ENCODE results near the gene SPOCK1. TPM values are rescaled to one million over a fixed set of nuclear protein-coding genes. Genes with fewer than 3 reads are reported as not detected.

SPOCK1 gene
- total and polyA plus RNA-seq, 2 of the 4 experiments (the other 2 are of a cell fraction) = 5.0 to 20.3 TPM

DNA sequence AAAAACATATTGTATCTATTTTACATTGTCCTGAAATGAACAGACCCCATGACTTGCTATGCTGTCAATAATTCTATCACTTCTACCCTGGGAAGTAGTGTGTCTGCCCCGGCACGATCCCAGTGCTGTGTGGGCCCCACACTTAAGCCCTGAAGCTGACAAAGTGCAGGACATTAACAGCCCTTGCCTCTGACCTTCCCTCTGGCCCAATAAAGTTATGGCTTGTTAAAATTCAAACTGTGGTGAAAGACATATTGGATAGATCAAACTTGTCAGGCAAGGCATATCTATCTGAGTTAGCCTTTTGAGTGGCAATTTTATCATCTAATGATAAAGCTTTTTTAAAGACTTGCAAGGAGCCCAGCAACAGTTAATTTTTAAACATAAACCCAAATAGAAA is 229.2 kb downstream of the SPOCK1 start:
- Histone ChIP-seq H3K23ac (ENCODE audit: low read depth, low read length) (no peak overlapping the region), H3K4me1 (ENCODE audit: control insufficient read depth, insufficient read depth, low read length) (no peaks in the 10 kb centered on the region), H3K27me3 (ENCODE audit: control insufficient read depth, insufficient read depth, low read length) (no peaks in the 10 kb centered on the region), H3K79me1 (ENCODE audit: low read depth in 1 of 2, low read length in 2 of 2) (no peaks in the 10 kb centered on the region), H3K36me3 (ENCODE audit: control insufficient read depth, insufficient read depth, low read length) (no peaks in the 10 kb centered on the region), H4K8ac (ENCODE audit: low read depth in 2 of 2, low read length in 2 of 2) (no peak overlapping the region), H3K9ac (ENCODE audit: low read depth, low read length) (no peak overlapping the region), H2BK15ac (ENCODE audit: low read depth, low read length) (no peak overlapping the region), H3K27ac (ENCODE audit: insufficient read depth, low read length) (no peak overlapping the region), H4K91ac (ENCODE audit: insufficient read depth, low read depth, low read length) (no peak overlapping the region), H2AFZ (replicated peaks; ENCODE audit: low read length, poor library complexity) (no peak overlapping the region), H4K5ac (ENCODE audit: low read depth, low read length) (no peak overlapping the region), H3K9me3 (ENCODE audit: control insufficient read depth, insufficient read depth, low read length) (no peaks in the 10 kb centered on the region), H3K18ac (ENCODE audit: low read depth, low read length) (no peak overlapping the region), H3K4me2 (ENCODE audit: low read depth, low read length) (no peak overlapping the region), H3K9me1 (ENCODE audit: insufficient read depth, low read length) (no peaks in the 10 kb centered on the region), H3K56ac (ENCODE audit: extremely low read depth, insufficient read depth, low read length) (no peak overlapping the region), H3K14ac (replicated peaks; ENCODE audit: low read depth, low read length) (no peak overlapping the region), H3K4ac (ENCODE audit: low read depth, low read length) (no peak overlapping the region), H2BK120ac (ENCODE audit: low read depth, low read length) (no peak overlapping the region), H2BK5ac (ENCODE audit: low read depth, low read length, poor library complexity, severe bottlenecking) (no peak overlapping the region), H4K20me1 (ENCODE audit: insufficient read depth, low read length) (no peaks in the 10 kb centered on the region), H3K4me3 (ENCODE audit: insufficient read depth, low read depth, low read length) (no peak overlapping the region), H2BK20ac (ENCODE audit: low read depth, low read length) (no peak overlapping the region), H2AK9ac (replicated peaks; ENCODE audit: low read depth, low read length, poor library complexity) (no peak overlapping the region), H2AK5ac (ENCODE audit: low read depth, low read length) (no peak overlapping the region)
- ATAC-seq (ENCODE audit: low read depth) (no peak), DNase-seq (no peak)
- ChIA-PET POLR2A (ENCODE audit: unreplicated experiment) (no interaction called here), CTCF (interaction anchor here (2.0 kb wide), 1 partner anchor 12 kb away, joined by 4 read pairs; no protein-coding TSS in a partner anchor)
- no CpG with 5 or more reads among the region's 2 CpGs for WGBS, 2 experiments (ENCODE audit: extremely low coverage in 2 of 2, insufficient read length in 1 of 2)
- TF ChIP-seq, protein P1, sequence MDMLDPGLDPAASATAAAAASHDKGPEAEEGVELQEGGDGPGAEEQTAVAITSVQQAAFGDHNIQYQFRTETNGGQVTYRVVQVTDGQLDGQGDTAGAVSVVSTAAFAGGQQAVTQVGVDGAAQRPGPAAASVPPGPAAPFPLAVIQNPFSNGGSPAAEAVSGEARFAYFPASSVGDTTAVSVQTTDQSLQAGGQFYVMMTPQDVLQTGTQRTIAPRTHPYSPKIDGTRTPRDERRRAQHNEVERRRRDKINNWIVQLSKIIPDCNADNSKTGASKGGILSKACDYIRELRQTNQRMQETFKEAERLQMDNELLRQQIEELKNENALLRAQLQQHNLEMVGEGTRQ (IDR thresholded peaks at IDR 0.05; ENCODE audit: low read depth, low read length) = no peak
- no peak for TF ChIP-seq BHLHE40 (IDR thresholded peaks at IDR 0.05; ENCODE audit: low read depth, low read length)
- no peak for TF ChIP-seq POLR2A (IDR thresholded peaks at IDR 0.05; ENCODE audit: low read depth, low read length)
- TF ChIP-seq NFE2L2 (IDR thresholded peaks at IDR 0.05; ENCODE audit: low read depth, low read length) = no peak
- TF ChIP-seq RFX5 (IDR thresholded peaks at IDR 0.05; ENCODE audit: low read depth, low read length) = no peak
- no peak for TF ChIP-seq MXI1 (IDR thresholded peaks at IDR 0.05; ENCODE audit: borderline replicate concordance, low read depth, low read length)
- no peak for TF ChIP-seq FOS (IDR thresholded peaks at IDR 0.05; ENCODE audit: low read depth, low read length)
- TF ChIP-seq MAZ (IDR thresholded peaks at IDR 0.05; ENCODE audit: borderline replicate concordance, low read depth, low read length) = no peak
- TF ChIP-seq CHD1 (IDR thresholded peaks at IDR 0.05; ENCODE audit: low read depth, low read length) = no peak
- TF ChIP-seq MAFK (IDR thresholded peaks at IDR 0.05; ENCODE audit: low read depth, low read length) = no peak
- TF ChIP-seq SMC3 (IDR thresholded peaks at IDR 0.05; ENCODE audit: low read depth, low read length) = no peak
- no peak for TF ChIP-seq RCOR1 (IDR thresholded peaks at IDR 0.05; ENCODE audit: insufficient replicate concordance, low read length)
- TF ChIP-seq CEBPB (IDR thresholded peaks at IDR 0.05; ENCODE audit: low read depth, low read length) = no peak
- TF ChIP-seq RAD21 (IDR thresholded peaks at IDR 0.05; ENCODE audit: low read length) = no peak
- TF ChIP-seq, protein P2, sequence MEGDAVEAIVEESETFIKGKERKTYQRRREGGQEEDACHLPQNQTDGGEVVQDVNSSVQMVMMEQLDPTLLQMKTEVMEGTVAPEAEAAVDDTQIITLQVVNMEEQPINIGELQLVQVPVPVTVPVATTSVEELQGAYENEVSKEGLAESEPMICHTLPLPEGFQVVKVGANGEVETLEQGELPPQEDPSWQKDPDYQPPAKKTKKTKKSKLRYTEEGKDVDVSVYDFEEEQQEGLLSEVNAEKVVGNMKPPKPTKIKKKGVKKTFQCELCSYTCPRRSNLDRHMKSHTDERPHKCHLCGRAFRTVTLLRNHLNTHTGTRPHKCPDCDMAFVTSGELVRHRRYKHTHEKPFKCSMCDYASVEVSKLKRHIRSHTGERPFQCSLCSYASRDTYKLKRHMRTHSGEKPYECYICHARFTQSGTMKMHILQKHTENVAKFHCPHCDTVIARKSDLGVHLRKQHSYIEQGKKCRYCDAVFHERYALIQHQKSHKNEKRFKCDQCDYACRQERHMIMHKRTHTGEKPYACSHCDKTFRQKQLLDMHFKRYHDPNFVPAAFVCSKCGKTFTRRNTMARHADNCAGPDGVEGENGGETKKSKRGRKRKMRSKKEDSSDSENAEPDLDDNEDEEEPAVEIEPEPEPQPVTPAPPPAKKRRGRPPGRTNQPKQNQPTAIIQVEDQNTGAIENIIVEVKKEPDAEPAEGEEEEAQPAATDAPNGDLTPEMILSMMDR (conservative IDR thresholded peaks at IDR 0.05; ENCODE audit: low read depth, low read length) = no peak
- TF ChIP-seq, protein P3, sequence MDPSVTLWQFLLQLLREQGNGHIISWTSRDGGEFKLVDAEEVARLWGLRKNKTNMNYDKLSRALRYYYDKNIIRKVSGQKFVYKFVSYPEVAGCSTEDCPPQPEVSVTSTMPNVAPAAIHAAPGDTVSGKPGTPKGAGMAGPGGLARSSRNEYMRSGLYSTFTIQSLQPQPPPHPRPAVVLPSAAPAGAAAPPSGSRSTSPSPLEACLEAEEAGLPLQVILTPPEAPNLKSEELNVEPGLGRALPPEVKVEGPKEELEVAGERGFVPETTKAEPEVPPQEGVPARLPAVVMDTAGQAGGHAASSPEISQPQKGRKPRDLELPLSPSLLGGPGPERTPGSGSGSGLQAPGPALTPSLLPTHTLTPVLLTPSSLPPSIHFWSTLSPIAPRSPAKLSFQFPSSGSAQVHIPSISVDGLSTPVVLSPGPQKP (IDR thresholded peaks at IDR 0.05; ENCODE audit: borderline replicate concordance, low read depth, low read length) = no peak
- dilution Hi-C loops (cut with HindIII; ENCODE audit: low sequenced_read_pairs, unreplicated experiment) = no loop called here
- in situ Hi-C loops (cut with MboI; ENCODE audit: low sequenced_read_pairs) = no loop called here
- intact Hi-C loops (cut with micrococcal nuclease) = no loop called here
- no TSS peak for BruUV-seq (replicated peaks)

All from IMR-90 (cell line).